IMR-90 (cell line): ENCODE data around the gene SLC7A6OS. TPM values are rescaled to one million over a fixed set of nuclear protein-coding genes. Genes with fewer than 3 reads are reported as not detected.

Source experiments
- ATAC-seq: fragments of 200-7000 bp; cut with Tn5 transposase; 2 replicates; pipeline ENCODE4 v1.9.1; 2020; ENCODE audit warnings: low read depth, mild to moderate bottlenecking, moderate library complexity
- BruUV-seq: library from RNA; stranded (reverse); fragments of 400-500 nt; replicated peaks from 2 replicates; lab custom pipeline; 2021; lab: Mats Ljungman, UMichigan
- CTCF ChIA-PET: fragments of 300-600 bp; formaldehyde crosslinking; extraction: SDS; loops from one replicate; lab custom pipeline; 2021; ENCODE audit warnings: antibody characterized with exemption; lab: Yijun Ruan, JAX
- POLR2A ChIA-PET: fragments of 300-600 bp; sonication (Branson Sonifier 250); formaldehyde crosslinking; loops from one replicate; lab custom pipeline; 2022; ENCODE audit warnings: antibody characterized with exemption; ENCODE audit not compliant: unreplicated experiment; lab: Charles Lee
- DNase-seq: peaks from one replicate; pipeline ENCODE4 v3.0.0; 2013
- H2AFZ ChIP-seq: replicated peaks from 2 replicates; pipeline ENCODE3; 2013; ENCODE audit warnings: low read length, mild to moderate bottlenecking; ENCODE audit not compliant: poor library complexity
- H2AK5ac ChIP-seq: 2 replicates; pipeline ENCODE4 v1.6.1; 2013; ENCODE audit warnings: low read depth, low read length, inconsistent platforms
- H2AK9ac ChIP-seq: replicated peaks from 2 replicates; pipeline ENCODE3; 2013; ENCODE audit warnings: mild to moderate bottlenecking, low read depth, low read length, moderate library complexity; ENCODE audit not compliant: poor library complexity
- H2BK120ac ChIP-seq: 2 replicates; pipeline ENCODE4 v1.6.1; 2013; ENCODE audit warnings: low read depth, low read length, inconsistent platforms
- H2BK15ac ChIP-seq: 3 replicates; pipeline ENCODE4 v1.6.1; 2013; ENCODE audit warnings: low read depth, low read length, inconsistent platforms
- H2BK20ac ChIP-seq: 2 replicates; pipeline ENCODE4 v1.6.1; 2013; ENCODE audit warnings: low read depth, mild to moderate bottlenecking, inconsistent platforms, low read length, moderate library complexity
- H2BK5ac ChIP-seq: 2 replicates; pipeline ENCODE4 v1.6.1; 2013; ENCODE audit warnings: mild to moderate bottlenecking, low read depth, low read length, inconsistent platforms; ENCODE audit not compliant: poor library complexity, severe bottlenecking
- H3K14ac ChIP-seq: replicated peaks from 2 replicates; pipeline ENCODE4 v1.6.1; 2013; ENCODE audit warnings: low read depth, low read length, inconsistent platforms
- H3K18ac ChIP-seq: 2 replicates; pipeline ENCODE4 v1.6.1; 2013; ENCODE audit warnings: low read depth, low read length, control low read depth
- H3K23ac ChIP-seq: 2 replicates; pipeline ENCODE4 v1.6.1; 2013; ENCODE audit warnings: low read depth, low read length, inconsistent platforms
- H3K27ac ChIP-seq: 2 replicates; pipeline ENCODE4 v1.5.1; 2013; ENCODE audit warnings: mild to moderate bottlenecking, control low read depth, low read length; ENCODE audit not compliant: insufficient read depth
- H3K27me3 ChIP-seq: 2 replicates; pipeline ENCODE4 v1.6.1; 2013; ENCODE audit warnings: low read length; ENCODE audit not compliant: control insufficient read depth, insufficient read depth
- H3K36me3 ChIP-seq: 2 replicates; pipeline ENCODE4 v1.6.1; 2013; ENCODE audit warnings: low read length, mixed read lengths; ENCODE audit not compliant: control insufficient read depth, insufficient read depth
- H3K4ac ChIP-seq: 2 replicates; pipeline ENCODE4 v1.6.1; 2013; ENCODE audit warnings: low read depth, low read length, inconsistent platforms
- H3K4me1 ChIP-seq: 2 replicates; pipeline ENCODE4 v1.6.1; 2013; ENCODE audit warnings: low read length, mixed read lengths; ENCODE audit not compliant: control insufficient read depth, insufficient read depth
- H3K4me2 ChIP-seq: 2 replicates; pipeline ENCODE4 v1.6.1; 2013; ENCODE audit warnings: low read depth, mild to moderate bottlenecking, control low read depth, low read length, moderate library complexity
- H3K4me3 ChIP-seq: 2 replicates; pipeline ENCODE4 v1.5.1; 2013; ENCODE audit warnings: low read depth, mild to moderate bottlenecking, control low read depth, low read length, moderate library complexity; ENCODE audit not compliant: insufficient read depth
- H3K56ac ChIP-seq: 2 replicates; pipeline ENCODE4 v1.6.1; 2013; ENCODE audit warnings: low read length, inconsistent platforms; ENCODE audit not compliant: insufficient read depth; ENCODE audit errors: extremely low read depth
- H3K79me1 ChIP-seq, 2 experiments: 2 replicates each; pipeline ENCODE4 v1.6.1; 2013; ENCODE audit warnings: low read length in 2 of 2, inconsistent platforms in 1 of 2, low read depth in 1 of 2
- H3K9ac ChIP-seq: 2 replicates; pipeline ENCODE4 v1.6.1; 2013; ENCODE audit warnings: low read depth, low read length, control low read depth
- H3K9me1 ChIP-seq: 2 replicates; pipeline ENCODE4 v1.6.1; 2013; ENCODE audit warnings: low read length, inconsistent platforms; ENCODE audit not compliant: insufficient read depth
- H3K9me3 ChIP-seq: 2 replicates; pipeline ENCODE4 v1.6.1; 2013; ENCODE audit warnings: low read length; ENCODE audit not compliant: control insufficient read depth, insufficient read depth
- H4K20me1 ChIP-seq: 2 replicates; pipeline ENCODE4 v1.6.1; 2013; ENCODE audit warnings: low read length, inconsistent platforms; ENCODE audit not compliant: insufficient read depth
- H4K5ac ChIP-seq: 2 replicates; pipeline ENCODE4 v1.6.1; 2013; ENCODE audit warnings: mild to moderate bottlenecking, low read depth, low read length, control low read depth
- H4K8ac ChIP-seq, 2 experiments: 2 replicates each; pipeline ENCODE4 v1.6.1; 2013; ENCODE audit warnings: low read depth in 2 of 2, low read length in 2 of 2, control low read depth in 1 of 2, inconsistent platforms in 1 of 2
- H4K91ac ChIP-seq: 2 replicates; pipeline ENCODE4 v1.6.1; 2013; ENCODE audit warnings: low read depth, low read length, inconsistent platforms; ENCODE audit not compliant: insufficient read depth
- MAZ ChIP-seq: IDR thresholded peaks from 2 replicates; pipeline ENCODE4 v1.6.1; 2012; ENCODE audit warnings: low read depth, mild to moderate bottlenecking, low read length, improper control_type of control experiment, moderate library complexity, borderline replicate concordance
- RAD21 ChIP-seq: IDR thresholded peaks from 2 replicates; pipeline ENCODE4 v1.6.1; 2012; ENCODE audit warnings: low read length, improper control_type of control experiment
- RFX5 ChIP-seq: IDR thresholded peaks from 2 replicates; pipeline ENCODE4 v1.8.0; 2012; ENCODE audit warnings: low read depth, mild to moderate bottlenecking, low read length, moderate library complexity
- USF2 ChIP-seq: fragments of 150-350 bp; IDR thresholded peaks from 2 replicates; pipeline ENCODE4 v1.6.1; 2017; ENCODE audit warnings: mild to moderate bottlenecking, antibody characterized with exemption, low read length, low read depth
- WGBS, 2 experiments: methylation state at CpG; one replicate each; pipeline versions ENCODE4 v1.1.5 to v1.1.7; 2013; ENCODE audit warnings: missing lambda C conversion rate in 2 of 2; ENCODE audit not compliant: insufficient read length in 1 of 2; ENCODE audit errors: extremely low coverage in 2 of 2; 5-methylcytosine and 5-hydroxymethylcytosine counted together
- dilution Hi-C: fragments of 300-500 bp; cut with HindIII; formaldehyde crosslinking; loops from one replicate; pipeline ENCODE4 v1.14.3; 2018; ENCODE audit warnings: low sequenced_read_pairs; ENCODE audit not compliant: unreplicated experiment
- in situ Hi-C: fragments of 300-500 bp; cut with MboI; formaldehyde crosslinking; loops from 3 replicates; pipeline ENCODE4 v1.14.3; 2019; ENCODE audit warnings: low sequenced_read_pairs, inconsistent platforms, mixed read lengths
- intact Hi-C: fragments of 100-400 bp; cut with micrococcal nuclease; formaldehyde crosslinking; loops from 2 replicates; pipeline ENCODE4 v1.10.0; 2022
- polyA plus RNA-seq, 3 experiments: library from polyadenylated mRNA; depleted of rRNA; stranded (reverse); fragments of >200 nt; gene quantifications; 2 replicates each; pipeline ENCODE4 v1.2.3, GENCODE V29; 2012; ENCODE audit warnings: low replicate concordance in 1 of 3
- total RNA-seq: library from RNA; depleted of rRNA; stranded (reverse); fragments of >200 nt; gene quantifications from 2 replicates; pipeline ENCODE4 v1.2.3, GENCODE V29; 2012

SLC7A6OS gene
- total and polyA plus RNA-seq, 2 of the 4 experiments (the other 2 are of a cell fraction): 6.8 to 8.4 TPM

- no peak overlapping the region for H2BK120ac ChIP-seq
- no peak overlapping the region for H3K27ac ChIP-seq
- no peak overlapping the region for H3K56ac ChIP-seq
- intact Hi-C loops (no loop called here), in situ Hi-C loops (no loop called here), dilution Hi-C loops (no loop called here)
- no peaks in the 10 kb centered on the region; the same call in 1 of the 2 replicates for H4K20me1 ChIP-seq
- no peak overlapping the region for H4K91ac ChIP-seq
- 83% methylated on average over 11 of the region's 28 CpGs; no CpG with 5 or more reads in 1 of the 2 experiments for WGBS, 2 experiments
- DNase-seq (no peak), ATAC-seq (no peak)
- H3K79me1 ChIP-seq: no peaks in the 10 kb centered on the region; a peak in 1 of 4 replicates
- no peak overlapping the region for H3K9ac ChIP-seq
- H3K4ac ChIP-seq: no peak overlapping the region
- H3K9me3 ChIP-seq: no peaks in the 10 kb centered on the region
- H2AK5ac ChIP-seq: no peak overlapping the region
- no peak overlapping the region for H3K23ac ChIP-seq
- no TSS peak for BruUV-seq
- H3K14ac ChIP-seq: no peak overlapping the region
- no peaks in the 10 kb centered on the region for H3K27me3 ChIP-seq
- H4K8ac ChIP-seq: no peak overlapping the region
- no peak overlapping the region for H4K5ac ChIP-seq
- no peak overlapping the region for H2BK15ac ChIP-seq
- no peaks in the 10 kb centered on the region for H3K4me1 ChIP-seq
- H3K4me3 ChIP-seq: no peak overlapping the region
- H2BK20ac ChIP-seq: no peak overlapping the region
- ChIA-PET POLR2A (no interaction called here), CTCF (no interaction called here)
- TF ChIP-seq RFX5 (no peak), RAD21 (no peak), USF2 (no peak), MAZ (no peak)
- H3K18ac ChIP-seq: no peak overlapping the region
- H2AK9ac ChIP-seq: peak overlapping the region; percentile 55
- H3K9me1 ChIP-seq: no peaks in the 10 kb centered on the region
- no peak overlapping the region for H2AFZ ChIP-seq
- no peak overlapping the region for H2BK5ac ChIP-seq
- peaks cover 61% of the 10 kb centered on the region for H3K36me3 ChIP-seq
- H3K4me2 ChIP-seq: no peak overlapping the region
Observed at GRCh38 chr16:68355447-68356248, 44.9 kb upstream of the SLC7A6OS start.
